A673 (cell line): ENCODE data around the gene TAOK2. TPM values are rescaled to one million over a fixed set of nuclear protein-coding genes. Genes with fewer than 3 reads are reported as not detected.

ENCODE experiments used
- BruUV-seq: library from RNA; stranded (reverse); fragments of 400-500 nt; replicated peaks from 2 replicates; lab custom pipeline; 2021; lab: Mats Ljungman, UMichigan
- CTCF ChIA-PET: fragments of 300-600 bp; sonication (Branson Sonifier 250); formaldehyde crosslinking; loops from one replicate; lab custom pipeline; 2022; ENCODE audit warnings: antibody characterized with exemption; lab: Charles Lee
- POLR2A ChIA-PET: fragments of 300-600 bp; sonication (Branson Sonifier 250); formaldehyde crosslinking; loops from one replicate; lab custom pipeline; 2022; ENCODE audit warnings: antibody characterized with exemption; ENCODE audit not compliant: low non-redundant PET; lab: Charles Lee
- DNase-seq: peaks from one replicate; pipeline ENCODE4 v3.0.0-alpha.2; 2015; ENCODE audit warnings: low spot score
- H3K27ac ChIP-seq: fragments of 200-600 bp; sonication (generic); 2 replicates; pipeline ENCODE4 v1.5.1; 2016; ENCODE audit warnings: mixed run types, low read depth, mild to moderate bottlenecking, mixed read lengths, antibody characterized with exemption, low read length; ENCODE audit not compliant: poor library complexity, severe bottlenecking
- H3K27me3 ChIP-seq: fragments of 200-600 bp; sonication (generic); replicated peaks from 2 replicates; pipeline ENCODE4 v1.6.1; 2017; ENCODE audit warnings: mixed run types, low read depth, mild to moderate bottlenecking, mixed read lengths, antibody characterized with exemption, low read length; ENCODE audit not compliant: insufficient read depth, poor library complexity
- H3K36me3 ChIP-seq: fragments of 200-600 bp; sonication (generic); 2 replicates; pipeline ENCODE4 v1.6.1; 2016; ENCODE audit warnings: mixed run types, mild to moderate bottlenecking, mixed read lengths, antibody characterized with exemption, low read length; ENCODE audit not compliant: insufficient read depth, poor library complexity, severe bottlenecking
- H3K4me1 ChIP-seq: fragments of 200-600 bp; sonication (generic); 2 replicates; pipeline ENCODE4 v1.6.1; 2017; ENCODE audit warnings: mixed run types, mild to moderate bottlenecking, mixed read lengths, antibody characterized with exemption, low read length; ENCODE audit not compliant: insufficient read depth, poor library complexity, severe bottlenecking
- H3K4me3 ChIP-seq: fragments of 200-600 bp; sonication (generic); 2 replicates; pipeline ENCODE4 v1.5.1; 2016; ENCODE audit warnings: low read depth, mixed run types, mild to moderate bottlenecking, mixed read lengths, low read length; ENCODE audit not compliant: poor library complexity, severe bottlenecking
- H3K9me3 ChIP-seq: fragments of 200-600 bp; sonication (generic); 2 replicates; pipeline ENCODE4 v1.6.1; 2016; ENCODE audit warnings: mixed run types, low read depth, mild to moderate bottlenecking, mixed read lengths, antibody characterized with exemption, low read length; ENCODE audit not compliant: poor library complexity, severe bottlenecking
- EZH2 ChIP-seq: fragments of 200-600 bp; sonication (generic); IDR thresholded peaks from 2 replicates; pipeline ENCODE4 v1.6.1; 2017; ENCODE audit warnings: borderline replicate concordance, low read depth, mild to moderate bottlenecking, mixed read lengths, antibody characterized with exemption, low read length; ENCODE audit not compliant: poor library complexity, severe bottlenecking
- intact Hi-C: fragments of 100-400 bp; cut with micrococcal nuclease; formaldehyde crosslinking; loops from one replicate; pipeline ENCODE4 v1.10.0; 2022; ENCODE audit not compliant: unreplicated experiment
- total RNA-seq: library from RNA; stranded (reverse); gene quantifications from 2 replicates; pipeline ENCODE4 v1.2.3, GENCODE V29; 2021
- TF ChIP-seq, protein P1 (sequence below): fragments of 300-800, 200-600 bp; sonication (generic); conservative IDR thresholded peaks from 2 replicates; pipeline ENCODE4 v1.5.1; 2017; ENCODE audit warnings: low read depth, mild to moderate bottlenecking, antibody characterized with exemption, low read length, moderate library complexity, mixed read lengths

Gene TAOK2
- total RNA-seq, 1 experiment from 2014 or later, result 50.2 TPM

- peaks cover 22% of the 10 kb centered on the region for H3K36me3 ChIP-seq
- POLR2A ChIA-PET, result no interaction called here
- no peak for DNase-seq
- H3K9me3 ChIP-seq, result peaks cover 6% of the 10 kb centered on the region
- no peaks in the 10 kb centered on the region for H3K27me3 ChIP-seq
- intact Hi-C loops, result loop anchor here (5.0 kb wide), 1 partner anchor 47 kb away; the partner anchor contains the start of gene KCTD13
- peak overlapping the region; percentile 81 for H3K27ac ChIP-seq
- peak overlapping the region; percentile 84 for H3K4me3 ChIP-seq
- TF ChIP-seq EZH2, result no peak
- TF ChIP-seq, protein P1, sequence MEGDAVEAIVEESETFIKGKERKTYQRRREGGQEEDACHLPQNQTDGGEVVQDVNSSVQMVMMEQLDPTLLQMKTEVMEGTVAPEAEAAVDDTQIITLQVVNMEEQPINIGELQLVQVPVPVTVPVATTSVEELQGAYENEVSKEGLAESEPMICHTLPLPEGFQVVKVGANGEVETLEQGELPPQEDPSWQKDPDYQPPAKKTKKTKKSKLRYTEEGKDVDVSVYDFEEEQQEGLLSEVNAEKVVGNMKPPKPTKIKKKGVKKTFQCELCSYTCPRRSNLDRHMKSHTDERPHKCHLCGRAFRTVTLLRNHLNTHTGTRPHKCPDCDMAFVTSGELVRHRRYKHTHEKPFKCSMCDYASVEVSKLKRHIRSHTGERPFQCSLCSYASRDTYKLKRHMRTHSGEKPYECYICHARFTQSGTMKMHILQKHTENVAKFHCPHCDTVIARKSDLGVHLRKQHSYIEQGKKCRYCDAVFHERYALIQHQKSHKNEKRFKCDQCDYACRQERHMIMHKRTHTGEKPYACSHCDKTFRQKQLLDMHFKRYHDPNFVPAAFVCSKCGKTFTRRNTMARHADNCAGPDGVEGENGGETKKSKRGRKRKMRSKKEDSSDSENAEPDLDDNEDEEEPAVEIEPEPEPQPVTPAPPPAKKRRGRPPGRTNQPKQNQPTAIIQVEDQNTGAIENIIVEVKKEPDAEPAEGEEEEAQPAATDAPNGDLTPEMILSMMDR, result no peak
- no TSS peak for BruUV-seq
- peaks cover 16% of the 10 kb centered on the region for H3K4me1 ChIP-seq
- CTCF ChIA-PET, result interaction anchor here (0.6 kb wide), 1 partner anchor 185 kb away, joined by 3 read pairs; no protein-coding TSS in a partner anchor
These were observed 844 bp downstream of the TAOK2 start for GRCh38 chr16:29974291-29975133.

DNA sequence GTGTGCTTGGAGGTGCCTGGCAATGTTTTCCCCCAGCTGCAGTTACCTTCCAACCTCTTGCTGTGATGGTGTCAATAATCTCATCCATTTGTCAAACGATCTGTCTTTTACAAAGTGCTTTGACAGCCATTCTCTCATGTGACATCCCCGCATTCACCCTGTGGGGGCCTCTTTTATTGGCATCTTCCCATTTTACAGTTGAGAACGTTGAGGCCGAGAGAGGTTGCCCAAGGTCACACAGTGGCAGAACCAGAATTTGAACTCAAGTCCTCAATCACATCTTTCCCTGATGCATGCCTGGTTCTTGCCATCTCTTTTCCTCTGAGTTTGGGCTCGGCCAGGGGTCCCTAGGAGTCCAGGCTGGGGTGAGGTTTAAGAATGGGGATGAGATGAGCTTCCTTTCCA is 1.5 kb downstream of the TAOK2 start:
- peaks cover 16% of the 10 kb centered on the region for H3K4me1 ChIP-seq
- H3K9me3 ChIP-seq, result peaks cover 6% of the 10 kb centered on the region
- peaks cover 28% of the 10 kb centered on the region for H3K36me3 ChIP-seq
- TF ChIP-seq, protein P1, result no peak
- TF ChIP-seq EZH2, result no peak
- intact Hi-C loops, result no loop called here
- no peaks in the 10 kb centered on the region for H3K27me3 ChIP-seq
- ChIA-PET CTCF (interaction anchor here (0.6 kb wide), 1 partner anchor 185 kb away, joined by 3 read pairs; no protein-coding TSS in a partner anchor), POLR2A (no interaction called here)
- peak overlapping the region; percentile 44 for H3K27ac ChIP-seq
- no TSS peak for BruUV-seq
- DNase-seq, result no peak
- peak overlapping the region; percentile 84 for H3K4me3 ChIP-seq

DNA sequence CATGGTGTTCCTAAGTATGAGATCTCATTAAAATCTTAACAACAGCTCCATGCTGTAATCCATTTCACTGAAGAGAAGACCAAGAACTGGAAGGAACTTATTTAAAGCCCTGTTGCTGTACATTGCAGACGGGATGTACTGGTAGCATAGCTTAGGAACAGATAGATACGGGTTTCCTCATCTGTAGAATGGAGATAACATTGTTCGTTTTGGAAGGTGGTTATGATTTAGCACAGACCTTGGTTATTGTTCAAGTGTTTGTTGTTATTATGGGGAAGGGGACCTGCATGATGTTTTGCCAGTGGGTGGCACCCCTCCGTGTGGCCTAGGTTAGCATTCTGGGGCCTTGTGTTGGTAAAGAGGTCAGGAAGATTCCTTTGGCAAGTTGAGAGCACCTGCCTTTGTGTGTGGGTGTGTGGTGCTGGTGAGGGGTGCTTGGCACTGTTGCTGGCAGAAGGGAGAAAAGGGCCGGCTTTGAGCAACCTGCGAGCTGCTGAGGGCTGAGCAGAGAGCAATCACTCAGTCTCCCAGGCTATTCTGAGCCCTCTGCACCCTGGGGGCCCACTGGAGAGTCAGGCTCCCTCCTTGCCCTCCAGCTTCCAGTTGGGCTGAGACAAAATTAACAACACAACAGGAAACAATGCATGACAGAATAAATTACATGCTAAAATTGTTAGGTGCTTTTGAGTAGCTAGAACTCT is 2.3 kb downstream of the TAOK2 start:
- no peaks in the 10 kb centered on the region for H3K27me3 ChIP-seq
- H3K4me3 ChIP-seq, result peak overlapping the region; percentile 84
- peak overlapping the region; percentile 44 for H3K27ac ChIP-seq
- POLR2A ChIA-PET, result no interaction called here
- intact Hi-C loops, result no loop called here
- peaks cover 6% of the 10 kb centered on the region for H3K9me3 ChIP-seq
- H3K4me1 ChIP-seq, result peaks cover 16% of the 10 kb centered on the region
- TF ChIP-seq EZH2, result no peak
- TF ChIP-seq, protein P1, result no peak
- peaks cover 36% of the 10 kb centered on the region for H3K36me3 ChIP-seq
- DNase-seq, result no peak
- CTCF ChIA-PET, result no interaction called here
- BruUV-seq, result no TSS peak
